Mesothelial cell of epicardium (in vitro differentiated cells): ENCODE data around the gene MTCH2. TPM values are rescaled to one million over a fixed set of nuclear protein-coding genes. Genes with fewer than 3 reads are reported as not detected.

Source experiments
- DNase-seq, 2 experiments: peaks; one replicate each; pipeline ENCODE4 v3.0.0; 2021; ENCODE audit warnings: low spot score in 2 of 2; ENCODE audit not compliant: unreplicated experiment in 2 of 2
- H3K27ac Mint-ChIP-seq: 2 replicates; pipeline ENCODE4 v1.8.0; 2021; ENCODE audit warnings: mixed read lengths
- H3K27me3 Mint-ChIP-seq: 2 replicates; pipeline ENCODE4 v1.8.0; 2021; ENCODE audit warnings: low read depth, mixed read lengths
- H3K36me3 Mint-ChIP-seq: 2 replicates; pipeline ENCODE4 v1.8.0; 2021; ENCODE audit warnings: mixed read lengths
- H3K4me1 Mint-ChIP-seq: 2 replicates; pipeline ENCODE4 v1.8.0; 2021; ENCODE audit warnings: mixed read lengths
- H3K4me3 Mint-ChIP-seq: 2 replicates; pipeline ENCODE4 v1.8.0; 2021; ENCODE audit warnings: mild to moderate bottlenecking, moderate library complexity, mixed read lengths
- H3K9me3 Mint-ChIP-seq: 2 replicates; pipeline ENCODE4 v1.8.0; 2021; ENCODE audit warnings: mixed read lengths
- CTCF ChIP-seq: fragments of 200-600 bp; sonication (generic); IDR thresholded peaks from one replicate; pipeline ENCODE4 v1.5.0; 2021; ENCODE audit warnings: antibody characterized with exemption; ENCODE audit not compliant: unreplicated experiment
- total RNA-seq: library from RNA; stranded (reverse); gene quantifications from 3 replicates; pipeline ENCODE4 v1.2.1, GENCODE V29; 2021

Gene MTCH2
- total RNA-seq, 1 donor from 2014 or later: 53.5 TPM

- no peak overlapping the region for H3K27ac Mint-ChIP-seq
- DNase-seq: no peak
- H3K27me3 Mint-ChIP-seq: peaks cover 43% of the 10 kb centered on the region
- TF ChIP-seq CTCF: no peak
- H3K36me3 Mint-ChIP-seq: no peaks in the 10 kb centered on the region
- peak overlapping the region; percentile 63 for H3K4me3 Mint-ChIP-seq
- peaks cover 12% of the 10 kb centered on the region for H3K4me1 Mint-ChIP-seq
- no peaks in the 10 kb centered on the region for H3K9me3 Mint-ChIP-seq
Measured at GRCh38 chr11:47593492-47593933, 48.8 kb downstream of the MTCH2 start.

GRCh38 chr11:47592970-47593369 is 49.4 kb downstream of the MTCH2 start:
- Mint-ChIP-seq H3K4me3 (peak overlapping the region; percentile 63), H3K9me3 (no peaks in the 10 kb centered on the region), H3K27me3 (peaks cover 43% of the 10 kb centered on the region), H3K36me3 (no peaks in the 10 kb centered on the region), H3K4me1 (peaks cover 12% of the 10 kb centered on the region), H3K27ac (no peak overlapping the region)
- TF ChIP-seq CTCF: no peak
- no peak for DNase-seq

GRCh38 chr11:47592251-47592650 is 50.1 kb downstream of the MTCH2 start:
- TF ChIP-seq CTCF: no peak
- Mint-ChIP-seq H3K36me3 (no peaks in the 10 kb centered on the region), H3K4me1 (peaks cover 12% of the 10 kb centered on the region), H3K4me3 (peak overlapping the region; percentile 63), H3K27me3 (peaks cover 43% of the 10 kb centered on the region), H3K27ac (no peak overlapping the region), H3K9me3 (no peaks in the 10 kb centered on the region)
- no peak for DNase-seq

- Mint-ChIP-seq H3K4me1 (peaks cover 12% of the 10 kb centered on the region), H3K27ac (no peak overlapping the region), H3K4me3 (no peak overlapping the region), H3K27me3 (peaks cover 43% of the 10 kb centered on the region), H3K36me3 (no peaks in the 10 kb centered on the region), H3K9me3 (no peaks in the 10 kb centered on the region)
- DNase-seq: no peak
- TF ChIP-seq CTCF: no peak
Measured at GRCh38 chr11:47591764-47592163, 50.6 kb downstream of the MTCH2 start.

GRCh38 chr11:47589977-47590861 is 52.1 kb downstream of the MTCH2 start:
- H3K27me3 Mint-ChIP-seq: peaks cover 34% of the 10 kb centered on the region
- peaks cover 12% of the 10 kb centered on the region for H3K4me1 Mint-ChIP-seq
- H3K4me3 Mint-ChIP-seq: no peak overlapping the region
- DNase-seq: no peak
- no peaks in the 10 kb centered on the region for H3K9me3 Mint-ChIP-seq
- no peak for TF ChIP-seq CTCF
- H3K27ac Mint-ChIP-seq: no peak overlapping the region
- no peaks in the 10 kb centered on the region for H3K36me3 Mint-ChIP-seq
